Cardiac muscle cell (in vitro differentiated cells and primary cell): ENCODE measurements around the gene ARL5A. TPM values are rescaled to one million over a fixed set of nuclear protein-coding genes. Genes with fewer than 3 reads are reported as not detected.

Source experiments
- DNase-seq, 2 donors: peaks; one replicate each; pipeline versions ENCODE4 v3.0.0 to v3.0.0-alpha.2; 2010 to 2017; ENCODE audit warnings: low read depth in 1 of 2, low spot score in 1 of 2
- H3K27ac ChIP-seq: fragments of 200-600 bp; sonication (generic); 2 replicates; pipeline ENCODE4 v1.5.1; 2016
- H3K27me3 ChIP-seq: fragments of 200-600 bp; sonication (generic); 2 replicates; pipeline ENCODE4 v1.6.0; 2016; ENCODE audit warnings: control low read depth
- H3K36me3 ChIP-seq: fragments of 200-600 bp; sonication (generic); 2 replicates; pipeline ENCODE4 v1.5.1; 2016; ENCODE audit warnings: control low read depth
- H3K4me1 ChIP-seq: fragments of 200-600 bp; sonication (generic); 2 replicates; pipeline ENCODE4 v1.8.1; 2017; ENCODE audit warnings: low read depth, mild to moderate bottlenecking, mixed run types
- H3K4me3 ChIP-seq: fragments of 200-600 bp; sonication (generic); 2 replicates; pipeline ENCODE4 v1.5.1; 2016; ENCODE audit warnings: mild to moderate bottlenecking
- H3K9me3 ChIP-seq: fragments of 200-600 bp; sonication (generic); 2 replicates; pipeline ENCODE4 v1.5.1; 2017; ENCODE audit warnings: low read depth, mild to moderate bottlenecking, control low read depth
- CTCF ChIP-seq: IDR thresholded peaks from 2 replicates; pipeline ENCODE4 v1.5.1; 2012; ENCODE audit warnings: low read depth, mild to moderate bottlenecking, low read length
- polyA plus RNA-seq: library from polyadenylated mRNA; unstranded; fragments of >200 nt; fragmentation: Nextera tagmentation; extraction: Ambion mirVana; gene quantifications from 2 replicates; pipeline ENCODE4 v1.2.1, GENCODE V29; 2016
- total RNA-seq: library from RNA; depleted of rRNA; stranded (reverse); fragments of >200 nt; gene quantifications from 2 replicates; pipeline ENCODE4 v1.2.3, GENCODE V29; 2016

The ARL5A gene
- total and polyA plus RNA-seq, 2 experiments from 2014 or later: 26.7 to 48.0 TPM

DNA sequence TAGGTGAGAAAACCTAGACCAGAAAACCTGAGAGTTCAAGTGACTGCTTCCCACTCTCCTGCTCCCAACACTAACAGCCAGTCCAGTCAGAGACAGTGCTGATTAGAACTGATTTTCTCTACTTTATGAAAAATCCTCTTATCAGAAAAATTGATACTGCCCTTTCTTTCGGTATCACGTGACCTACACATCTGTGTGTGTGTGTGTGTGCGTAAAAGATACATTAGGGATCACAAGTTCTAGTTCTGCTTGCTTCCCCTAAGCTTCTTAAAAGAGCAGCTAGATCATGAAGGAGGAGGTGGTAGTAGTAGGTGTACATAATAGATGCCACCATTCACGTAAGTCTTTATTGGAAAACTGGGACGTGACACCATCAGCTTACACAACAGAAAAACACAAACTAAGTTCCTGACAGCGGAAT lies 1.5 kb downstream of the ARL5A start:
- DNase-seq: peak; percentile 12 to 23
- H3K4me3 ChIP-seq: peak overlapping the region; percentile 83
- no peaks in the 10 kb centered on the region for H3K9me3 ChIP-seq
- no peak for TF ChIP-seq CTCF
- H3K36me3 ChIP-seq: no peaks in the 10 kb centered on the region
- H3K27me3 ChIP-seq: no peaks in the 10 kb centered on the region
- peaks cover 25% of the 10 kb centered on the region for H3K4me1 ChIP-seq
- peak overlapping the region; percentile 93 for H3K27ac ChIP-seq

DNA sequence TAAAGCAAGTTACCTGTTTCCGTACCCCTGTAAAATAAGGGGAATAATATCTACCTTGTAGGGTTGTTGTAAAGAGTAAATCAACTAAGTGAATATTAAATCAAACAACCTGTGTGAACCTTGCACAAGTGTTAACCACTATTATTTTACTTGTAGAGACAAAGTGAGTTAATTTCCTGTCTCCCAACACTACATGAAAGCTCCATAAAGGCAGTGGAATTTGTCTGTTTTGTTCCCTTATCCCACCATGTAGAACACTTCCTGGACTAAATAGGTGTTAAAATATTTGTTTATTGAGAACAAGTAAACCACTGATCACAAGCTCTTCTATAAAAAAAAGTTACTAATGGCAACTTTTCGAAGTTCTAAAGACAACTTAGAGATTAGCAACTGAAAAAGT lies 3.3 kb downstream of the ARL5A start:
- no peaks in the 10 kb centered on the region for H3K9me3 ChIP-seq
- no peak for TF ChIP-seq CTCF
- no peaks in the 10 kb centered on the region for H3K36me3 ChIP-seq
- peak overlapping the region; percentile 19 for H3K27ac ChIP-seq
- DNase-seq: no peak
- peaks cover 25% of the 10 kb centered on the region for H3K4me1 ChIP-seq
- H3K27me3 ChIP-seq: no peaks in the 10 kb centered on the region
- no peak overlapping the region for H3K4me3 ChIP-seq

DNA sequence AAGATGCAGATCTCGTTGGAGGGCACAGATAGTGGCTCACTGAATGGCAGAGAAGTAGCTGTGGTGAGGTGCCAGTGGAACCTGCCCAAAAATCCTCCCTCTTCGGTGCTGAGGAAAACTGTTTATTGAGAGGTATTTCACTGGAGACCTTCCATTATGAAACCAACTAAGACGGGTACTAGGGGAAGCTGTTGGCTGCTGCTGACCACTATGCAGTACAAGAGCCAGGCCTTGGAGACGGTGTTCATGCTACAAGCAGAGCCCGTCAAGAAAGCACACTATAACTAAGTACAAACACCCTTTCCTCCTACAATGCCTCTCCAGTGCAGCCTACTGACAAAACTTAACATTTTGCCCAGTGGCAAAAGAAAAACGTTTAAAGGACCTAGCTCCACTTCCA lies 4.6 kb downstream of the ARL5A start:
- peak in 1 of 2 donors; percentile 17 for DNase-seq
- TF ChIP-seq CTCF: no peak
- Histone ChIP-seq H3K27me3 (no peaks in the 10 kb centered on the region), H3K36me3 (no peaks in the 10 kb centered on the region), H3K4me3 (no peak overlapping the region), H3K27ac (peak overlapping the region; percentile 8), H3K9me3 (no peaks in the 10 kb centered on the region), H3K4me1 (peaks cover 25% of the 10 kb centered on the region)

- Histone ChIP-seq H3K9me3 (no peaks in the 10 kb centered on the region), H3K4me3 (no peak overlapping the region), H3K36me3 (peaks cover 3% of the 10 kb centered on the region), H3K27ac (no peak overlapping the region), H3K27me3 (no peaks in the 10 kb centered on the region), H3K4me1 (peaks cover 11% of the 10 kb centered on the region)
- no peak for DNase-seq
- TF ChIP-seq CTCF: no peak
These were observed 8.3 kb downstream of the ARL5A start for GRCh38 chr2:151819920-151820319.

DNA sequence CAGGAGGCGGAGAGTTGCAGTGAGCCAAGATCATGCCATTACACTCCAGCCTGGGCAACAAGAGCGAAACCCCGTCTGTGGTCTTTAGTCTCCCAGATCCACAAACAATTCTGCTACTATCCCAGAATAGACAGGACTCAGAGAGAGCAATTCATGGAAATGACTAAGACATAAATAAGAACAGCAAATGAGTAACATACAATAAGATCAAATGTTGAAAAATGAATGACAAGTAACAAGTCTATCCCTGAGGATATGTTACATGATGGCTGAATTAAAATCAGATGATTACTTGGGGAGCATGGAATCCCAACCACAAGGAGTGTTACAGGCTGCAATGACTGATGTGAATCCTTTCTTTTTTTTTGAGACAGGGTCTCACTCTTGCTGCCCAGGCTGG lies 10.3 kb downstream of the ARL5A start:
- no peak overlapping the region for H3K27ac ChIP-seq
- H3K4me1 ChIP-seq: no peaks in the 10 kb centered on the region
- H3K27me3 ChIP-seq: no peaks in the 10 kb centered on the region
- H3K36me3 ChIP-seq: peaks cover 17% of the 10 kb centered on the region
- H3K4me3 ChIP-seq: no peak overlapping the region
- no peaks in the 10 kb centered on the region for H3K9me3 ChIP-seq
- TF ChIP-seq CTCF: no peak
- no peak for DNase-seq

GRCh38 chr2:151816843-151817242 lies 11.4 kb downstream of the ARL5A start:
- H3K4me3 ChIP-seq: no peak overlapping the region
- H3K36me3 ChIP-seq: peaks cover 21% of the 10 kb centered on the region
- no peaks in the 10 kb centered on the region for H3K27me3 ChIP-seq
- no peaks in the 10 kb centered on the region for H3K4me1 ChIP-seq
- DNase-seq: no peak
- H3K9me3 ChIP-seq: no peaks in the 10 kb centered on the region
- H3K27ac ChIP-seq: no peak overlapping the region
- TF ChIP-seq CTCF: no peak
